Subcutaneous abdominal adipose tissue (tissue), 5 donors: ENCODE results near the gene YIPF3.

Experiments
- H3K27ac ChIP-seq: one replicate; pipeline ENCODE4 v1.7.0; 2013; ENCODE audit warnings: low read depth, mild to moderate bottlenecking, inconsistent platforms, low read length, moderate library complexity
- H3K27me3 ChIP-seq, 5 donors: one replicate each; pipeline ENCODE4 v1.7.0; 2013; ENCODE audit warnings: low read length in 5 of 5, inconsistent platforms in 1 of 5; ENCODE audit not compliant: control insufficient read depth in 5 of 5, insufficient read depth in 4 of 5
- H3K36me3 ChIP-seq, 5 donors: one replicate each; pipeline ENCODE4 v1.7.0; 2013; ENCODE audit warnings: low read length in 5 of 5; ENCODE audit not compliant: control insufficient read depth in 5 of 5, insufficient read depth in 5 of 5
- H3K4me1 ChIP-seq, 5 donors: one replicate each; pipeline ENCODE4 v1.7.0; 2013; ENCODE audit warnings: low read length in 5 of 5, mild to moderate bottlenecking in 3 of 5, moderate library complexity in 1 of 5; ENCODE audit not compliant: control insufficient read depth in 5 of 5, insufficient read depth in 5 of 5
- H3K4me3 ChIP-seq, 5 donors: one replicate each; pipeline ENCODE4 v1.7.0; 2013; ENCODE audit warnings: low read length in 5 of 5, low read depth in 1 of 5
- H3K9ac ChIP-seq, 5 donors: one replicate each; pipeline ENCODE4 v1.7.0; 2013; ENCODE audit warnings: low read length in 5 of 5, mild to moderate bottlenecking in 4 of 5, moderate library complexity in 3 of 5
- H3K9me3 ChIP-seq, 5 donors: one replicate each; pipeline ENCODE4 v1.7.0; 2013; ENCODE audit warnings: low read length in 5 of 5; ENCODE audit not compliant: control insufficient read depth in 5 of 5
- donor health status: healthy.
- donor health status: healthy.
- donor health status: healthy.
- donor health status: healthy.
- donor health status: healthy.

Gene YIPF3

GRCh38 chr6:43524483-43524961 lies 7.8 kb upstream of the YIPF3 start:
- H3K9me3 ChIP-seq = no peaks in the 10 kb centered on the region
- H3K27ac ChIP-seq = no peak overlapping the region
- no peaks in the 10 kb centered on the region for H3K4me1 ChIP-seq
- no peak overlapping the region for H3K4me3 ChIP-seq
- H3K36me3 ChIP-seq = peaks cover 16 to 96% (median 90%) of the 10 kb centered on the region in 5 donors
- H3K9ac ChIP-seq = no peak overlapping the region
- H3K27me3 ChIP-seq = no peaks in the 10 kb centered on the region

- H3K36me3 ChIP-seq = peaks cover 17 to 90% (median 85%) of the 10 kb centered on the region in 5 donors
- H3K4me1 ChIP-seq = peaks cover 0 to 3% (median 2%) of the 10 kb centered on the region in 5 donors
- H3K27ac ChIP-seq = no peak overlapping the region
- H3K4me3 ChIP-seq = no peak overlapping the region
- no peaks in the 10 kb centered on the region for H3K27me3 ChIP-seq
- no peaks in the 10 kb centered on the region for H3K9me3 ChIP-seq
- no peak overlapping the region for H3K9ac ChIP-seq
These were observed 6.6 kb upstream of the YIPF3 start for GRCh38 chr6:43523284-43523683.

DNA sequence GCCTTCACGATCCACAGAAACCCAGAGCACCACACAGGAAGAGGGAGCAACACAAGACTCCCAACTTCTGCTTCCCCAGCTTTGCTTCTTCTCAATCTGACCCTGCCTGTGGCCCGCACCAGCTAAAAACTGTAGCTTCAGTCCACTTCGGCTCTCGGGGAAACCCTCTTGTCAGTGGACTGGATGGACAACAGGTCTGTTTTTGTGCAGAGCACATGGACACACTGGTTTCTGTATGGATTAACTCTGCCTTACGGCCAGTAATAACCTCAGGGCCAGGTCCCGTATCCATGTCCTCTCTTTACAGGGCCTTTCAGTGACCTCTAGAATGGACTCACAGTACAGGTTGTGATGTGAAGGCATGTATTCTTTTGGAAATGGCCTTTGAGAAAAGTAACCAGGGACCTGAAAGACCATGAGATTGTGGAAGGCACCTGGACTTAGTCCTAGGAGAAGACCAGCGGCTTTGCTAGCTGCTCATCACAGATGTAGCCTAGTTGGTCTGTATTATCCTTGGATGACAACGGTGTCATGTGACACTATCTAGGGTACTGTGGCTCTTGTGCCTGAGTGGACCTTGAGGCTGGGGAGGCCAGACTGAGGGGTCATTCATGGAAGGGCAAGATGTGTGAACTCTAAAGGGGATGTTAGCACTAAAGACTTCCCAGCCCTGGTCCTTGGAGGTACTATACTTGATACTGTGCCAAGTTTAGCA lies 6.0 kb upstream of the YIPF3 start:
- peaks cover 2 to 8% (median 8%) of the 10 kb centered on the region in 5 donors for H3K4me1 ChIP-seq
- no peaks in the 10 kb centered on the region for H3K27me3 ChIP-seq
- H3K9me3 ChIP-seq = no peaks in the 10 kb centered on the region
- H3K27ac ChIP-seq = no peak overlapping the region
- peaks cover 17 to 84% (median 79%) of the 10 kb centered on the region in 5 donors for H3K36me3 ChIP-seq
- H3K4me3 ChIP-seq = no peak overlapping the region
- H3K9ac ChIP-seq = no peak overlapping the region

DNA sequence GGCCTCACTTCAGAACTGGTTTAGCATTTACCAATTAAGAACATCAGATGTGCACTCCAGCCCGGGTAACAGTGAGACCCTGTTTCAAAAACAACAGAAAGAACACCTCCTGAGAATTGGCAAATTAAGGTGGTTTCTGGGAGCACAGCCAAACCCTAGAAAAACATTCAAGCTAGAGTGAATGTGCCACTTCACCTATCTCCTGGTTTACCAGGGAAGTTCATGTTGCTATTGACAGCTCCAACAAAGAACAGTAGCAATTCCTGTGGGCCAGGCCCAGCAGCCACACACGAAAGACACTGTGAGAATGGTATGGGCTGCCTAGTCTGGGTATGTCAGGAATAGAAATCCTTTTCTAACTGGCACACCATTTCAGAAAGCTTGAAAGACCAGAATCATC lies 5.1 kb upstream of the YIPF3 start:
- H3K36me3 ChIP-seq = peaks cover 14 to 75% (median 72%) of the 10 kb centered on the region in 5 donors
- H3K4me3 ChIP-seq = no peak overlapping the region
- no peak overlapping the region for H3K27ac ChIP-seq
- no peak overlapping the region for H3K9ac ChIP-seq
- no peaks in the 10 kb centered on the region for H3K9me3 ChIP-seq
- H3K27me3 ChIP-seq = no peaks in the 10 kb centered on the region
- peaks cover 5 to 16% (median 15%) of the 10 kb centered on the region in 5 donors for H3K4me1 ChIP-seq

DNA sequence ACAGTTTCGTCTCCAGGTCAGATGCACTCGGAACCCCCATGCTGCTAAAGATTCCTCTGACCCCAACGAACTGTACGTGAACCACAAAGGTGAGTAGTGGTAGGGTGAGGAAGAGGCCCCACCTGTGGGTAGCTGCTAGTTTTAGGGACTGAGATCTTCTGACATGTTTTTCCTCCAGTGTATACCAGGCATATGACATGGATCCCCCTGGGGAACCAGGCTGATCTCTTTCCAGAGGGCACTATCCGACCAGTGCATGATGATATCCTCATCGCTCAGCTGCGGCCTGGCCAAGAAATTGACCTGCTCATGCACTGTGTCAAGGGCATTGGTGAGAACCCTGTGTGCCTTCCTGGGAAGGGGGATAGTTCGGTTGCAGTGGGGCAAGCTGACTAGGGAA lies 3.4 kb upstream of the YIPF3 start:
- Histone ChIP-seq H3K9me3 (no peaks in the 10 kb centered on the region), H3K4me3 (no peak overlapping the region), H3K36me3 (peaks cover 8 to 62% (median 61%) of the 10 kb centered on the region in 5 donors), H3K4me1 (peaks cover 15 to 30% (median 28%) of the 10 kb centered on the region in 5 donors), H3K27me3 (no peaks in the 10 kb centered on the region), H3K9ac (peak overlapping the region in 1 of 5 donors; percentile 30), H3K27ac (no peak overlapping the region)

- peak overlapping the region; percentile 84 to 98 (median 94) for H3K9ac ChIP-seq
- H3K4me1 ChIP-seq = peaks cover 15 to 43% (median 32%) of the 10 kb centered on the region in 5 donors
- peaks cover 14 to 62% (median 55%) of the 10 kb centered on the region in 5 donors for H3K36me3 ChIP-seq
- peak overlapping the region; percentile 87 for H3K27ac ChIP-seq
- H3K27me3 ChIP-seq = no peaks in the 10 kb centered on the region
- H3K4me3 ChIP-seq = peak overlapping the region; percentile 94 to 100 (median 99)
- no peaks in the 10 kb centered on the region for H3K9me3 ChIP-seq
These were observed 1.0 kb upstream of the YIPF3 start for GRCh38 chr6:43517505-43518357.

DNA sequence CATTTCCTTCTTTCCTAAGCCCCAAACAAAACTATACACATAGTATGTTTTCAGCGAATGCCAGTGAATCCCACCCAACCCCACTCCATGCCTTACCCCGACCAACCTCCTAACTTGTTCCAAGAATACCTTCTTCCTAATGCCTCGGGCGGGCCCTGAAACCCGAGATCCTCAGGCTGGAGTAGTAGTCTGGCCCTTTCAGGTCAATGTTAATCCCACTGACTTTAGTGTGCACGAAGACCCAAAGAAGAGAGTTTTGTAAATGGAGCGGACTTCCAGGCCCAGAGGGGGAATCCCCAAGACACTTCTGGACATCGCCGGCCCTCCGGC lies 394 bp downstream of the YIPF3 start:
- peak overlapping the region; percentile 87 for H3K27ac ChIP-seq

GRCh38 chr6:43515808-43516207 lies 918 bp downstream of the YIPF3 start:
- Histone ChIP-seq H3K4me1 (peaks cover 15 to 59% (median 34%) of the 10 kb centered on the region in 5 donors), H3K9me3 (no peaks in the 10 kb centered on the region), H3K9ac (peak overlapping the region; percentile 69 to 98 (median 93)), H3K27me3 (no peaks in the 10 kb centered on the region), H3K4me3 (peak overlapping the region; percentile 94 to 100 (median 99)), H3K27ac (peak overlapping the region; percentile 87), H3K36me3 (peaks cover 11 to 61% (median 55%) of the 10 kb centered on the region in 5 donors)

More for the DNA sequence above, 394 bp downstream of the YIPF3 start:
- H3K27me3 ChIP-seq = no peaks in the 10 kb centered on the region
- peak overlapping the region; percentile 69 to 98 (median 93) for H3K9ac ChIP-seq
- peaks cover 11 to 62% (median 55%) of the 10 kb centered on the region in 5 donors for H3K36me3 ChIP-seq
- H3K9me3 ChIP-seq = no peaks in the 10 kb centered on the region
- peak overlapping the region; percentile 94 to 100 (median 99) for H3K4me3 ChIP-seq
- peaks cover 15 to 56% (median 32%) of the 10 kb centered on the region in 5 donors for H3K4me1 ChIP-seq

DNA sequence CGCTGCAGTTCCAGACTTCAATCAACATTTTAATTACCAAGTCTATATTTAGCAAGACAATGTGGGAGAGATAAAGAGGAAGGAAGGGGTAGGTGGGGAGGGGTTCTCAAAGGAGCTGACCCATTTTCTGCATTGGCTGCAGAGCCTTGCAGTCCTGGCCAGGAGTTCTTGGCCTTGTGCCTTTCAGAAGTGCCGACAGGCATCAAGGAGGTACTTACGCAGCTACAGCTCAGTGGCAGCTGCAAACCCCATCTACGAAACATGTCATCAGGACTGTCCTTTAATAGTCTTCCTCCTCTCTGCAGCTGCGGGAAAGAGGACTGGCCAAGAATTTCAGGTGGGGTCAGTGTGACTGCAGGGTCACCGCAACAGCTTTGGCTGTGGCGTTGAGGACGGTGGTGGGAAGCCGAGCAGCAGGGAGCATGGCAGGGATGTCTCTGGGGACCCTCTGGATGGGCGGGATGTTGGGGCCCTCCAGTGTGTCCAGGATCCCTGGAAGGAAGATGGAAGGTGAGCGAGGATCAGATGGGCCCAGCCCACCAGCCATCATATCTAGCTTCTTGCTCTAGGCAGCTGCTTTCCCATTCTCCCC lies 4.8 kb downstream of the YIPF3 start:
- Histone ChIP-seq H3K36me3 (peaks cover 6 to 44% (median 39%) of the 10 kb centered on the region in 5 donors), H3K9ac (peak overlapping the region in 1 of 5 donors; percentile 7), H3K4me1 (peaks cover 12 to 61% (median 33%) of the 10 kb centered on the region in 5 donors), H3K4me3 (no peak overlapping the region), H3K27ac (no peak overlapping the region), H3K9me3 (no peaks in the 10 kb centered on the region), H3K27me3 (peaks cover 6 to 23% (median 7%) of the 10 kb centered on the region in 5 donors)
